Urinary bladder (tissue), 4 donors: ENCODE data around the gene CNOT6. TPM values are rescaled to one million over a fixed set of nuclear protein-coding genes. Genes with fewer than 3 reads are reported as not detected.

Experiments
- DNase-seq: peaks from one replicate; pipeline ENCODE4 v3.0.0-alpha.2; 2015; ENCODE audit errors: extremely low spot score
- H3K27ac ChIP-seq: one replicate; pipeline ENCODE4 v1.5.1; 2013; ENCODE audit warnings: low read depth, mild to moderate bottlenecking, moderate library complexity
- H3K36me3 ChIP-seq: one replicate; pipeline ENCODE4 v1.6.1; 2013; ENCODE audit warnings: mild to moderate bottlenecking, moderate library complexity; ENCODE audit not compliant: insufficient read depth
- H3K4me1 ChIP-seq: one replicate; pipeline ENCODE4 v1.6.1; 2013; ENCODE audit warnings: mild to moderate bottlenecking, moderate library complexity; ENCODE audit not compliant: insufficient read depth
- H3K4me3 ChIP-seq: one replicate; pipeline ENCODE4 v1.5.1; 2013; ENCODE audit warnings: low read depth, low read length
- WGBS: extraction: QIAGEN DNeasy Blood & Tissue Kit; methylation state at CpG from one replicate; pipeline ENCODE4 v1.1.7; 2013; 5-methylcytosine and 5-hydroxymethylcytosine counted together
- polyA plus RNA-seq: library from polyadenylated mRNA; stranded (reverse); fragments of 200-250 nt; gene quantifications from one replicate; pipeline ENCODE4 v1.2.3, GENCODE V29; 2013
- total RNA-seq: library from RNA; depleted of rRNA; stranded (reverse); fragments of >200 nt; gene quantifications from one replicate; pipeline ENCODE4 v1.2.3, GENCODE V29; 2014
- donor health status: healthy with polysubstance abuse.
- donor health status: healthy.

CNOT6 gene
- total and polyA plus RNA-seq, 2 donors, result 9.4 to 35.4 TPM

DNA sequence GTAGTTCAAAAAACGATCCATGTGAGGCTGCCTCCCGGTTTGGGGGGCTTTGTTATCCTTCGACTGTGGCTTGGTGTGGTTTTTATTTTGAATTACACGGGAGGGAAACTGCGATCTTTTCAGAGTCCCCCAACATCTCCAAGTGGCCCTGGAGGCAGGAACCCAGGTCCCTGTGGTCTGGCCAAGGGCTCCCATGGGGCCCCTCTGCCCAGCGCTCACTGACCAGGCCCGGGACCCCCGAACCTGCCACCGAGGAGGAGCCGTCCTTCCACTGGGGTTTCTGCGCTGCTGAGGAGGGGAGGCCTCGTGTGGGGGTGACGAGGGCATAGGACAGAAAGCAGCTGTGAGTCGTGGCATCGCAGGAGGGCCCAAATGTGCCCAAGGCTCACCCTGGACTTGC lies 115.2 kb downstream of the CNOT6 start:
- DNase-seq, result no peak
- H3K27ac ChIP-seq, result no peak overlapping the region
- no peaks in the 10 kb centered on the region for H3K4me1 ChIP-seq
- H3K4me3 ChIP-seq, result no peak overlapping the region
- 84% methylated on average over 15 of the region's 15 CpGs for WGBS
- H3K36me3 ChIP-seq, result no peaks in the 10 kb centered on the region

DNA sequence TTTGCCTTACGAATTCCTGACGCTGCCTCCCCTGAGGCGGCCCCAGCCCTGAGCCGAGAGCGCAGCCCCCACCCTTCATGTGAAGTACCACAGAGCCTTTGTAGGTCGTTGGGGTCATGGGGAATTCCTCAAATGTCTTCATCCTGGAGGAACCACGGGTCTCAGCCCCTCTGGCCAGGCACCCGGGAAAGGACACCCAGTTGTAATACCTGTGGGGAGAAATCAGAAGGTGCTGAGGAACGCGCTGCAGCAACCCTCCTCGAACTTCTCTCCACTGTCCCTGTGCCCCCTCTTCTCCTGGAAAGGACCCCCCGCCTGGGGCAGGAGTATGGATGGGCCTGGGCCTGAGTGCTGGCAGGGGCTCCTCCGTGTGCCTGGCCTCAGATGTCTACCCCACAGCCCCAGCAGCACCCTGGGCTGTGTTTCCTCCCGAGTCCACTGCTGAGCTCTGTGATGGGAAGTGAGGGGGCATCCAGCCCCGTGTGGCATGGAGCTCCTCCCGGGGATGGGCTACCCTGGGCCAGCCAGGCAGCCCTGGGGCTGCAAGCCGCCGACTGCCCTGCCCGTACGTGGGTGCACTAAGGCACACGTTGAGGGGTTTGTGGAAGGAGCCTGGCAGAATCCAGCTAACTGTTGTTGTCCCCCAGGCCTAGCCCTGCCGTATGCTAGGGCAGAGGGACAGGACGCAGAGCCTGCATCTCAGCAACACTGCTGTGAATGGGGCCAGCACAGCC lies 115.8 kb downstream of the CNOT6 start:
- H3K4me3 ChIP-seq, result no peak overlapping the region
- H3K4me1 ChIP-seq, result no peaks in the 10 kb centered on the region
- no peak for DNase-seq
- no peaks in the 10 kb centered on the region for H3K36me3 ChIP-seq
- no peak overlapping the region for H3K27ac ChIP-seq
- WGBS, result 77% methylated on average over 23 of the region's 23 CpGs

DNA sequence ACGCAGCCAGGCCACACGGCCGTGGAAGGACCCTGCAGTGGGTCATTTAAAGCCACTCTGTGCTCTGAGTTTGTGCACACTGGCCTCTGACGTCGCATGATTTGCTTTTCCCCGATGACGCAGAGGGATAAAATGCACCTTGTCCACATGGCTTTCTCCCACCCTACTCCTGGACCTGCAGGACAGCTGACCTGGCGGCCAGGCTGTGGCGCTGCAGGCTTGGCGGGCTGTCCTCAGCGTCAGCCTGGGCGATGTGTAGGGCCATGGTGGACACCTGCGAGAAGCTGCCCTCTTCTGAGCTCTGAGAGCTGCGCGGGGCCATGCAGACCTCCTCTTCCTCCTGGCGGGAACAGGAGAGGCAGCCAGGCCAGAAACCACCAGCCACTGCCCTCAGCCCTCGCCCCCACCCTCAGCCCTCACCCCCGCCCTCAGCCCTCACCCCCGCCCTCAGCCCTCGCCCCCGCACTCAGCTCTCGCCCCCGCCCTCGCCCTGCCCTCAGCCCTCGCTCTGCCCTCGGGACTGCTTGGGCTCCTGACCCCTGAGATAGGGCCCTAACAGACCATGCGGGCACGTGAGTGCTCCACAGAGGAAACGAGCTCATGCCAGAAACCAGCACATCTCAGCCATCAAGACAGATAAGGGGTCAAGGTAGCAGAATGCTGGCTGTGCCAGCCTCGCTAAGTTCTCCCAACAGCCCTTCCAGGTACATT lies 117.1 kb downstream of the CNOT6 start:
- no peak overlapping the region for H3K27ac ChIP-seq

DNA sequence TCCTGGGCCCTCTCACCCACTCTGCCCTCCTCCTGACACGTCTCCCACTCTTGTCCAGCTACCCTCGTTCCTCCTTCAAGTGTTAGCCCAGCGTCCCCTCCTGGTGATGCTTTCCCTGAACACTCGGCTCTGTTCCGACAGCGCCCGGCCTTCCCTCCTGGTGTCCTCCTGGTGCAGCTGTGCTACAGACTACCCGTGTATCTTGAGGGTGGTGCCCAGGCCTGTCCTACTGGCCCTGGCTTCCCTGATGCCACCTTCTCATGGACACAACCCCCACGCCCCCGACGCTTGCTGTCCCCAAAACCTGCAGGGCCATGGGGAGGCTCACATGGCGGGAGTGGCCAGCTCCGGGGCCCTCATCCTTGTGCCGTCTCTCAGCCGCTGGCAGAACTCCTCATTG lies 118.5 kb downstream of the CNOT6 start:
- DNase-seq, result no peak

More for the DNA sequence above, 117.1 kb downstream of the CNOT6 start:
- Histone ChIP-seq H3K36me3 (no peaks in the 10 kb centered on the region), H3K4me3 (no peak overlapping the region), H3K4me1 (no peaks in the 10 kb centered on the region)
- WGBS, result 88% methylated on average over 30 of the region's 30 CpGs
- DNase-seq, result no peak

DNA sequence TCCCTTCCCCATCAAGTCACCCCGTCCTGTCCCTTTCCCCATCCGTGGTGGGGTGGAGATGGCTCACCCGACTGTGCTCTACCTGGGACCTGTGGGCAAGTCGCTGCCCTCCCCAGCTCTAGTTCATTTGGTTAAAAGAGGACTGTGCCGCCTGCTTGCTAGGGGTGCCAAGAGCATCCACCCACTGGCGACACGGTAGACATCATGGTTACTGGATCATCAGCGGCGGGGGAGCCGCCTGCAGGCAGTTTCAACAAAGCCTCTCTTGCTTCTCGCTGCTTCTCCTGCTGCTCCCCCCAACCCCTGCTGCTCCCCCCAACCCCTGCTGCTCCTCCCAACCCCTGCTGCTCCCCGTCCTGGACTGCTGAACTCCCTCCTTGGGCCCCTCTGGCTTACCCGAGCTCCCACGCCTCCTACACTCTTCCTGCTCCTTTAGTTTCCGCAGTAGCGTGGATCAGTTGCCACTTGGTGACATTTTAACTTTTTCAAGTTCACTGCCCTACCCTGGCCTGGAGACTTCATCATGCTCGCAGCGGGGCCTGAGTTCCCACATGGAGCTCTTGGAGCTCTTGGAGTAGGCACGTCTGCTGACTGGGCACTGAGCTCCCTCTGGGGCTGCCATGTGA lies 119.1 kb downstream of the CNOT6 start:
- 81% methylated on average over 19 of the region's 19 CpGs for WGBS
- Histone ChIP-seq H3K36me3 (no peaks in the 10 kb centered on the region), H3K4me3 (no peak overlapping the region), H3K27ac (no peak overlapping the region), H3K4me1 (no peaks in the 10 kb centered on the region)
- DNase-seq, result no peak

More for the DNA sequence above, 118.5 kb downstream of the CNOT6 start:
- no peak overlapping the region for H3K27ac ChIP-seq
- no peaks in the 10 kb centered on the region for H3K4me1 ChIP-seq
- H3K36me3 ChIP-seq, result no peaks in the 10 kb centered on the region
- no peak overlapping the region for H3K4me3 ChIP-seq
- 84% methylated on average over 15 of the region's 15 CpGs for WGBS

DNA sequence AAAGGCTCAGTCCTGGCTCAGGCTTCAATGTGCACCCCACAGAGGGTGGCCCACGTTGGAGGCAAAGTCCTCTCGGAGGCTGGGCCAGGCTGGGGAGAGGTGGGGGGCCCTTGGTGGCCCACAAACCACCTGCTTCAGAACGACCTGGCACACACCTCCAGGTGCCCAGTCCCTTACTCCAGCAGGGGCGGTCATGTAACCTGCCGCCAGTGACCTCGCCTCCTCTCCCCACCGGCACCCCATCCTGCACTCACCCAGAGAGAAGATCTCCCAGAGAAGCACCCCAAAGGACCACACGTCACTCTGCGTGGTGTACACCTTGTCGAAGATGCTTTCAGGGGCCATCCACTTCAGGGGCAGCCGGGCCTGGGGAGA lies 119.6 kb downstream of the CNOT6 start:
- H3K36me3 ChIP-seq, result no peaks in the 10 kb centered on the region
- no peaks in the 10 kb centered on the region for H3K4me1 ChIP-seq
- H3K4me3 ChIP-seq, result no peak overlapping the region
- 82% methylated on average over 11 of the region's 11 CpGs for WGBS
- no peak overlapping the region for H3K27ac ChIP-seq
- no peak for DNase-seq

DNA sequence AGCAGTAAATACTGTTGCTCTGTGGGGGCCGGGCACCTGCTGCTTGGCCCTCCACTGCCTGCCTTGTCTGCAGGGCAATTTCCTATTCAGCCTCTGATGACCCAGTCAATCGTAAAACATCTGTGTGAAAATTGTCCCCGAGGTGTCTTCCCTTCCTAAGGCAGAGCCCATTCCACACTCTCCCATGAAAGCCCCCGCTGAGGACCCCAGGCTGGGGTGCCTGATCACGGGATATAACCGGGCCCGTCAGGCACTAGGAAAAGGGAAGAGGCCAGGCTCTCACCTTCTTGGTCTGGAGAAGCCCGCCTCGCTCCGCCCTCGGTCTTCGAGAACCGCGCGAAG lies 124.3 kb downstream of the CNOT6 start:
- no peak for DNase-seq
- no peak overlapping the region for H3K4me3 ChIP-seq
- H3K36me3 ChIP-seq, result no peaks in the 10 kb centered on the region
- 18% methylated on average over 15 of the region's 15 CpGs for WGBS
- no peaks in the 10 kb centered on the region for H3K4me1 ChIP-seq
- no peak overlapping the region for H3K27ac ChIP-seq

DNA sequence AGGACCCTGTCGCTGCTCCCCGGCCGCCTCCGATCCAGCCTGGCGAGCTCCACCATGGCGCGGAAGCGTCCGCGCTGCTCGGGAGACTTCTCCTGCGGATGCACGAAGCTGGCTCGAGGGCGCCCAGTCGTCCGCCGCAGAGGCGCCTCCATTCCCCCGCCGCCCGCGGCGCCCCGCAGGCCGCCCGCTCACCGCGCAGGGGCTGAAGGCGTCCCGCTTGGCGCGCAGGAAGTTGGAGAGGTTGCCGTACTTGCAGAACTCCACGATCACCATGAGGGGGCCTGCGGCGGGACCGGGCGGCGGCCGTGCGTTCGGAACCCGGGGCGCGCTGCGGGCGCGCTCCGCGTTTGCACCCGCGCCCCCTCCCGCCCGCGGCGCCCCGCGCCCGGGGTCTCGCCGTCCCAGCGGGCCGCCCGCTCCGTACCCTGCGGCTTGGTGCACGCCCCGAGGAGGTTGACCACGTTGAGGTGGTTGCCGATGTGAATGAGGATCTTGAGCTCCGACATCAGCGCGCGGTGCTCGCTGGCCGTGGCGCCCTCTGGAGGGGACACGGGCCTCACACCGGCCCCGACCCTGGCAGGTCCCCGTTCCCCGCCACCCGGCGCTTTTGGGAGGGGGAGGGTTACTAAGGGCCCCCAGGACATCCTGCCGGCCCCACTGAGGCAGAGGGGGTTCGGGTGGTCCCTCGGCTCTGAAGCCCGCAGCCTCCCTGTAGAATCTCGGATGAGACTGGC lies 124.8 kb downstream of the CNOT6 start:
- Histone ChIP-seq H3K4me3 (peak overlapping the region; percentile 12), H3K27ac (no peak overlapping the region), H3K4me1 (no peaks in the 10 kb centered on the region), H3K36me3 (no peaks in the 10 kb centered on the region)
- 12% methylated on average over 90 of the region's 90 CpGs for WGBS
- DNase-seq, result no peak

DNA sequence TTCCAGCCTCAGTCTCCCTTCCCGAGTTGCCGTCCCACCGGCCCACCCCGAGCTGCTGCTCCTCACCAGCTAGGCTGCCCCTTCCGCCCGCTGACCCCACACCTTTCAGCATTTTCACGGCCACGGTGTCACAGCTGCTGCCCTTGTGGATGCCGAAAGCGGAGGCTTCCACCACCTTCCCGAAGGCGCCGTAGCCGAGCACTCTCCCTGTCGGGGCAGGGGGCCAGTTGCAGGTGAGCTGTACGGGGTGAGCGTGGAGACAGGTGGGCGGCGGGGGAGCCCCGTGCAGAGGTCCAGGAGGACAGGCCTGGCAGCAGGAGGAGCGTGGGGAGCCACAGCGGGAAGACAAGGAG lies 125.4 kb downstream of the CNOT6 start:
- WGBS, result 77% methylated on average over 22 of the region's 22 CpGs
- Histone ChIP-seq H3K27ac (no peak overlapping the region), H3K4me3 (no peak overlapping the region), H3K36me3 (no peaks in the 10 kb centered on the region), H3K4me1 (no peaks in the 10 kb centered on the region)
- DNase-seq, result no peak

DNA sequence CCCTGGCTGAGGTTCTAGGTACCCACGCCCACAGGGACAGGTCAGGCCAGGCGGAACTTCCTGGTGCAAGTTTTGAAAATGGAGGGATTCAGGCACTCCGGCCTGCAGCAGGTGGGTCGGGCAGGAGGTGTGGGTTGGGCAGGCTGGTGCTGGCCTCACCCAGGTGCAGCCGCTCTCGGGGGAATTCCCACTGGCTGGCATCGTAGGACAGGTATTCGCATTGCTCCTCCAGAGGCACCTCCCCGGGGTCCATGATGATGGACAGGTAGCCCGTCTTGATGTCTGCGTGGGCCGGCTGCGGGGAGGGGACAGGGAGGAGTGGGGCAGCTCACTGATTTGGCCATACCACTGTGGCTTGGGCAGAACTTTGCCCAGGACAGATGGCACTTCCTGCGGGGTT lies 125.8 kb downstream of the CNOT6 start:
- Histone ChIP-seq H3K36me3 (no peaks in the 10 kb centered on the region), H3K27ac (no peak overlapping the region), H3K4me3 (no peak overlapping the region), H3K4me1 (no peaks in the 10 kb centered on the region)
- WGBS, result 93% methylated on average over 14 of the region's 14 CpGs
- no peak for DNase-seq

DNA sequence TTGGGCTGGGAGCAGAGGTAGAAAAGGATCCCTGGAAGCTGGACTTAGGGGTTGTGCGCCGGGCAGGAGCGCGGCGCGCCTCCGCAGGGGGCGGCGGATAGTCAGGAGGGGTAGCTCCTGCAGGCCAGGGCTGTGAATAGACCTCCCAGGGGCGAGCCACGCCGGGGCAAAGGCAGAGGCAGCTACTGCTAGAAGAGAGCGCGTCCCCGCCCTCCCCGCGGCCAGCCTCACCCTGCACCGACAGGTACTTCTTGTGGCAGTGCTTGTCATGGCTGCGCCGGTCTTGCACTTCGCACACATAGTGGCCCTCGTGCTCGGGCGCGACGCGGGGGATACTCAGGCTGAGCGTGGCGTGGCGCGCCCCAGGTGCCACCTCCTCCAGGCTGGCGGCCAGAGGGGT lies 127.1 kb downstream of the CNOT6 start:
- H3K36me3 ChIP-seq, result no peaks in the 10 kb centered on the region
- WGBS, result 85% methylated on average over 32 of the region's 32 CpGs
- no peak overlapping the region for H3K27ac ChIP-seq
- no peak overlapping the region for H3K4me3 ChIP-seq
- DNase-seq, result no peak
- no peaks in the 10 kb centered on the region for H3K4me1 ChIP-seq

DNA sequence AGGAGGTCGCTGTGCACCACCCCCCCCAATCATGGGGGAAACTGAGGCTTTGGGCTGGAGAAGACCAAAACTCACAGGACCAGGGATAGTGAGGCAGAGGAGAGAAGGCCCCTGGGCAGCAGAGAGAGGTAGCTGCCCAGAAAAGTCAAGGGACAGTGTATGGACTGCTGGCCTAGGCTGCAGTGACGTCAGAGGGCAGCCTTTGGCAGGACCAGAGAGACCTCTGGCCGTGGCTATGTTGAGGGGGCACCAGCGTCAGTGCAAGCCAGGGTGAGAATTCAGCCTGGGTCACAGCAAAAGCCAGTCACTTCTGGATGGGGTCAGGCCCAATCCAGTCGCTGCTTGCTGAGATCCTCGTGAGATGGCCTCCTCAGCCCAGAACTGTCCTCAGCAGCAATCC lies 128.7 kb downstream of the CNOT6 start:
- Histone ChIP-seq H3K36me3 (no peaks in the 10 kb centered on the region), H3K4me3 (no peak overlapping the region), H3K27ac (no peak overlapping the region), H3K4me1 (no peaks in the 10 kb centered on the region)
- DNase-seq, result no peak
- WGBS, result 90% methylated on average over 6 of the region's 6 CpGs

DNA sequence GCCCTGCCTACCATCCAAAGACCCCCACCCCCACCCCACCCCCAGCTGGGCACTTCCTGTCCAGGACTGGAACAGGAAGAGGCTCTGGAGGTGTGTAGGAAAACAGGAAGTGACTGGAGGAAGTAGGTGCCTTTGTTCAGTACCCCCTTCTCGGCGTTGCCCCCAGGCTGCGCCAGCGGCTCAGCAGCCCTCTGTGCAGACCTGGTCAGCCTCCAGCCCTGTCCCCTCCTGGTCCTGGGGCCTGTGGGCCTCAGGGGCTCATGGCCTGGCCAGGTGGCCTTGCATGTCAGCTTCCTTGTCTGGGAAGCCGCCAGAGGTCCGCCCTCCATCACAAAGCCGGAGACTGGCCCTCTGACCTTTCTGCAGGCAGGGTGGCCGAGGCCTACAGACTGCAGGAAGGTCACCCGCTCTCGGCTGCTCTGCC lies 129.2 kb downstream of the CNOT6 start:
- Histone ChIP-seq H3K27ac (no peak overlapping the region), H3K4me1 (no peaks in the 10 kb centered on the region), H3K4me3 (no peak overlapping the region), H3K36me3 (no peaks in the 10 kb centered on the region)
- no peak for DNase-seq
- WGBS, result 81% methylated on average over 10 of the region's 10 CpGs

DNA sequence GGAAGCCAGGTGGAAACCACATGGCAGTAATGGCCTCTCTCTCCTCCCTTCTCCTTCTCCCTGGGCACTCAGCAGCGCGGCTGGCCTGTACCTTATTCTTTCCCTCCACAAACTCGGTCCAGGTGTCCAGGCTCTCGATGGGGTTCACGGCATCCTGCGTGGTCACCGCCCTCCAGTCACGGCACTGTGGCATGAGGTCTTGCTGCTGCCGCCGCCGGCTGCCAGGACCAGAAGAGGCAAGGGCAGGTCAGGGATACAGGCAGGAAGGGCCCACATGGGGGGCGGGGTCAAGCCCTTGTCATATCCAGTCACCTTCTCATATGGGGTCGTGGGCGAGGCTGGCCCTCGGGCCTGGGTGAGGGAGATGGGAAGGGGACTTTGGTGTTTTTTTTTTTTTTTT lies 129.7 kb downstream of the CNOT6 start:
- WGBS, result 91% methylated on average over 15 of the region's 15 CpGs
- DNase-seq, result no peak
- Histone ChIP-seq H3K4me1 (no peaks in the 10 kb centered on the region), H3K27ac (no peak overlapping the region), H3K36me3 (no peaks in the 10 kb centered on the region), H3K4me3 (no peak overlapping the region)
